Superior temporal gyrus (tissue), 1 donor: ENCODE measurements around the gene APOM.

Experiments
- DNase-seq: peaks from one replicate; pipeline ENCODE4 v3.0.0-alpha.2; 2016; ENCODE audit errors: extremely low spot score

Gene APOM

GRCh38 chr6:31655349-31656237 is at the start of gene APOM:
Gene APOM, plus strand, starts transcription at chr6:31655894. Its CDS starts 73 bp downstream, at chr6:31655967.
- DNase-seq, result no peak

GRCh38 chr6:31607317-31607716 is 48.4 kb upstream of the APOM start:
- no peak for DNase-seq

- no peak for DNase-seq
Observed at GRCh38 chr6:31609519-31610406, 45.9 kb upstream of the APOM start.

- DNase-seq, result no peak
Observed at GRCh38 chr6:31610968-31611367, 44.7 kb upstream of the APOM start.

GRCh38 chr6:31614075-31614619 is 41.5 kb upstream of the APOM start:
- DNase-seq, result no peak

- no peak for DNase-seq
Observed at GRCh38 chr6:31614684-31615578, 40.8 kb upstream of the APOM start, which contains the start of gene AIF1. Gene AIF1, plus strand, starts transcription at chr6:31615234. Its CDS starts 96 bp downstream, at chr6:31615330.

GRCh38 chr6:31615748-31616147 is 39.9 kb upstream of the APOM start:
- DNase-seq, result no peak

- DNase-seq, result no peak
Observed at GRCh38 chr6:31617010-31617409, 38.7 kb upstream of the APOM start.

- peak; percentile 98 for DNase-seq
Observed at GRCh38 chr6:31619805-31620585, 35.7 kb upstream of the APOM start.

GRCh38 chr6:31620586-31621319 is 34.9 kb upstream of the APOM start, which contains the start of gene PRRC2A:
Gene PRRC2A, plus strand, starts transcription at chr6:31620715. Its CDS starts 2,075 bp downstream, at chr6:31622790.
- DNase-seq, result peak; percentile 63

GRCh38 chr6:31621320-31621939 is 34.3 kb upstream of the APOM start:
- peak; percentile 42 for DNase-seq

- no peak for DNase-seq
Observed at GRCh38 chr6:31621991-31622390, 33.7 kb upstream of the APOM start.

GRCh38 chr6:31622684-31623091 is 33.0 kb upstream of the APOM start:
- no peak for DNase-seq

GRCh38 chr6:31624070-31624469 is 31.6 kb upstream of the APOM start:
- DNase-seq, result no peak

- DNase-seq, result no peak
Observed at GRCh38 chr6:31626952-31627351, 28.7 kb upstream of the APOM start.

- no peak for DNase-seq
Observed at GRCh38 chr6:31627690-31628287, 27.9 kb upstream of the APOM start.

- no peak for DNase-seq
Observed at GRCh38 chr6:31629014-31629413, 26.7 kb upstream of the APOM start.

GRCh38 chr6:31630177-31630934 is 25.3 kb upstream of the APOM start:
- no peak for DNase-seq
